ENCODE measurements around the gene KRT84.
A peak's percentile ranks its signal among the peaks of the same experiment; 100 is the strongest.
"Not testable (repeated sequence)": the region's sequence is repeated elsewhere in the genome, so short reads cannot be mapped to it uniquely, and the experiment has no call there.

KRT84 gene

DNA sequence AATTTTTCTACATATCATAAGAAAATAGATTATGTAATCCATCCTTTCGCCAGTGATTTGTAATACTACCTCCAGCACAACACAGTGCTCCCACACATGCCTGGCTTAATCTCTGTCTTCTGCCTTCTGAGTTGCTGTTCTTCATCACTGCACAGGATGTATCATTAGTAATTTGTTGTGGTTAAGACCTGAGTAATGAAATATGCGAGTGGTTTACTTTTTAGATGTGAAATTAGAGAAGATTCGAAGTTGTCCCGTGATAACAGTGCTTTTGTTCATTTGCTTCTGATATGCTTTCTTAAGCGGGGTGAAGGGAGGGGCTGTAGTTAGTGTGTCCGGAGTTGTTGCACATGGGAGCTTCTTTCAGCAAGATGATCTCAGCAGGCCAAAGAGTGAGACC lies 36.3 kb downstream of the KRT84 start:
- no peak for TF ChIP-seq POLR2A (IDR thresholded peaks at IDR 0.05; ENCODE audit: extremely low read depth, insufficient read length)
- no peak for TF ChIP-seq MYC (IDR thresholded peaks at IDR 0.05; ENCODE audit: low read depth, low read length)
- no peak for TF ChIP-seq MAX (IDR thresholded peaks at IDR 0.05; ENCODE audit: low read depth, low read length)
- no peak overlapping the region for H3K4me3 ChIP-seq (ENCODE audit: low read depth, low read length)
- no peak for DNase-seq (ENCODE audit: low read depth)

DNA sequence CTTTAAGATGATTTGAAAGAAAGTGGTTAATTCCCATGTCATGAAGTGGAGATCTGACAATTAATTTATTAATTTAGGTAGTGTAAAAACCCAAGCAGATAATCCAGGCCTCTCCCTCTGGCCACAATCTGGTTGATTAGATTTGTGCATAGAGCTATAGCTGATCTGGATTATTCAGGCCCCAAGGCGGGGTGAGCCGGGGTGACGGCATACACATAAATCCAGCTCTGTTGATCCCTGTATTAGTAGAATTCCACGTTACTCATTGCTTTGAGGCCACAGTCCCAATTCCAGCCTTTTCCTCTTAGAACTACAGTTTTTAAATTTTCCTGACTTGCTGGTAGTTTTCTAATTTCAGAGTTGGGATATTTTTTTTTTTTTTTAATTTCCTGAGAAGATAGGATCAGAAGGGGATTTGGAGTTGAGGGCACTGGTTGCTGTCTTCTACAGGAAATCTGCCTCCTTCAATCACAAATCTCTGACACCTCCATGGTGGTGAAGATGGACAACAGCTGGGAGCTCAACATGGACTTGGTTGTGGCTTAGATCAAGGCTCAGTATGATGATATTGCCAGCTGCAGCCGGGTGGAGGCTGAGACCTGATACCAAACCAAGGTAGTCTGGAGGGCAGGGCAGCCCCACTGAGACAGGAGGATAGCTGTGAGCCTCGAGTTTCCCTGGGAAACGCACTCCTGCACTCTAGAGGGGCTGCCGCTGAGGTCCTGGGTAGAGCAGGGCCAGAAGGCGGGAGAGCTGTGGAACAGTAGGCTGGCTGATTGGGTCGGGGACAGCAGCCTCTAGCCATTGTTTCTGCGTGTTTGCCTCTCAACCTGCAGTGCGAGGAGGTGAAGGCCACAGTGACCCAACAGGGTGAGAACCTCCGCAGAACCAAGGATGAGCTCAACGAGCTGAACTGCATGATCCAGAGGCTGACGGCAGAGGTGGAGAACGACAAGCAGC lies 37.6 kb downstream of the KRT84 start:
- TF ChIP-seq, protein P1, sequence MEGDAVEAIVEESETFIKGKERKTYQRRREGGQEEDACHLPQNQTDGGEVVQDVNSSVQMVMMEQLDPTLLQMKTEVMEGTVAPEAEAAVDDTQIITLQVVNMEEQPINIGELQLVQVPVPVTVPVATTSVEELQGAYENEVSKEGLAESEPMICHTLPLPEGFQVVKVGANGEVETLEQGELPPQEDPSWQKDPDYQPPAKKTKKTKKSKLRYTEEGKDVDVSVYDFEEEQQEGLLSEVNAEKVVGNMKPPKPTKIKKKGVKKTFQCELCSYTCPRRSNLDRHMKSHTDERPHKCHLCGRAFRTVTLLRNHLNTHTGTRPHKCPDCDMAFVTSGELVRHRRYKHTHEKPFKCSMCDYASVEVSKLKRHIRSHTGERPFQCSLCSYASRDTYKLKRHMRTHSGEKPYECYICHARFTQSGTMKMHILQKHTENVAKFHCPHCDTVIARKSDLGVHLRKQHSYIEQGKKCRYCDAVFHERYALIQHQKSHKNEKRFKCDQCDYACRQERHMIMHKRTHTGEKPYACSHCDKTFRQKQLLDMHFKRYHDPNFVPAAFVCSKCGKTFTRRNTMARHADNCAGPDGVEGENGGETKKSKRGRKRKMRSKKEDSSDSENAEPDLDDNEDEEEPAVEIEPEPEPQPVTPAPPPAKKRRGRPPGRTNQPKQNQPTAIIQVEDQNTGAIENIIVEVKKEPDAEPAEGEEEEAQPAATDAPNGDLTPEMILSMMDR (IDR thresholded peaks at IDR 0.05; ENCODE audit: low read depth, low read length) = no peak
- TF ChIP-seq MAX (IDR thresholded peaks at IDR 0.05; ENCODE audit: low read depth, low read length) = no peak
- no peak for TF ChIP-seq POLR2A (IDR thresholded peaks at IDR 0.05; ENCODE audit: extremely low read depth, insufficient read length)
- TF ChIP-seq MYC (IDR thresholded peaks at IDR 0.05; ENCODE audit: low read depth, low read length) = no peak
- no peak overlapping the region for H3K4me3 ChIP-seq (ENCODE audit: low read depth, low read length)
- no peak for DNase-seq (ENCODE audit: low read depth)

DNA sequence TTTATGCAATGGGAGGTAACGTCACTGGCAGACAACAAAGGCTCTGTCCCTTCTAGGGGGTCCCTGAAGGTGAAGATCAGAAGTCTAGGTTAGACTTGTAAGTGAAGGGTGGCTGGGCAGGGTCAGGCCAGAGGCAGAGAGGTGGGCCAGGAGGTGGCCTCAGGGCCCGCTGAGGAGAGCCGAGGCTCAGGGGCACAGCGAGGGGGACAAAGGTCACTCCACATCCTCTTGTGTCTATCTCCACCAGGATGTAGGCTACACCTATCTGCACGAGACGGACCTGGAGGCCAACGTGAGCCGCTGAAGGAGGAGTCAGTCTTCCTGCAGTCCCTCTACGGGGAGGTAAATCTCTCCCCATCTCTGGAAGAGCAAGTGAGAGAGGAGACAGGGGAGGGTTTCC lies 38.4 kb downstream of the KRT84 start:
- no peak overlapping the region for H3K4me3 ChIP-seq (ENCODE audit: low read depth, low read length)
- no peak for TF ChIP-seq MYC (IDR thresholded peaks at IDR 0.05; ENCODE audit: low read depth, low read length)
- TF ChIP-seq POLR2A (IDR thresholded peaks at IDR 0.05; ENCODE audit: extremely low read depth, insufficient read length) = no peak
- no peak for TF ChIP-seq MAX (IDR thresholded peaks at IDR 0.05; ENCODE audit: low read depth, low read length)
- TF ChIP-seq, protein P1 (IDR thresholded peaks at IDR 0.05; ENCODE audit: low read depth, low read length) = no peak
- DNase-seq (ENCODE audit: low read depth) = no peak

GRCh38 chr12:52346593-52346992 lies 38.9 kb downstream of the KRT84 start:
- H3K4me3 ChIP-seq (ENCODE audit: low read depth, low read length) = no peak overlapping the region
- TF ChIP-seq MAX (IDR thresholded peaks at IDR 0.05; ENCODE audit: low read depth, low read length) (no peak), MYC (IDR thresholded peaks at IDR 0.05; ENCODE audit: low read depth, low read length) (no peak), POLR2A (IDR thresholded peaks at IDR 0.05; ENCODE audit: extremely low read depth, insufficient read length) (no peak)
- TF ChIP-seq, protein P1 (IDR thresholded peaks at IDR 0.05; ENCODE audit: low read depth, low read length) = no peak
- no peak for DNase-seq (ENCODE audit: low read depth)

GRCh38 chr12:52345041-52345440 lies 40.4 kb downstream of the KRT84 start:
- H3K4me3 ChIP-seq (ENCODE audit: low read depth, low read length) = not testable (repeated sequence)

DNA sequence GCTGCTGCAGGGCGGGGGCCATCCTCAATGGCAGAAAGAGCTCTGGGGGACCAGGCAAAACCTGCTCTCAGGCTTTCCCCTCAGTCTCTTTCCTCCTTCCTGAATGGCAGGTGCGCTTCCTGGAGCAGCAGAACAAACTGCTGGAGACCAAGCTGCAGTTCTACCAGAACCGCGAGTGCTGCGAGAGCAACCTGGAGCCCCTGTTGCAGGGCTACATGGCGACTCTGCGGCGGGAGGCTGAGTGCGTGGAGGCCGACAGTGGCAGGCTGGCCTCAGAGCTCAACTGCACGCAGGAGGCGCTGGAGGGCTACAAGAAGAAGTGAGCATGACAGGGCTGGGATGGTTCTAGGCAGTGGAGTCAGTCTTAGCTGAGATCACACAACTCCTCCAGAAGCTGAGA lies 41.3 kb downstream of the KRT84 start:
- TF ChIP-seq MAX (IDR thresholded peaks at IDR 0.05; ENCODE audit: low read depth, low read length) = no peak
- no peak for TF ChIP-seq MYC (IDR thresholded peaks at IDR 0.05; ENCODE audit: low read depth, low read length)
- TF ChIP-seq, protein P1 (IDR thresholded peaks at IDR 0.05; ENCODE audit: low read depth, low read length) = no peak
- TF ChIP-seq POLR2A (IDR thresholded peaks at IDR 0.05; ENCODE audit: extremely low read depth, insufficient read length) = no peak
- DNase-seq (ENCODE audit: low read depth) = peak; percentile 23
- no peak overlapping the region for H3K4me3 ChIP-seq (ENCODE audit: low read depth, low read length)

More at GRCh38 chr12:52345041-52345440, 40.4 kb downstream of the KRT84 start:
- DNase-seq (ENCODE audit: low read depth) = not testable (repeated sequence)

Data from NB4 (cell line).